HG03066 (cell line): ENCODE measurements around the gene CAMSAP2.
A peak's percentile ranks its signal among the peaks of the same experiment; 100 is the strongest.
"Not testable (repeated sequence)": the region's sequence is repeated elsewhere in the genome, so short reads cannot be mapped to it uniquely, and the experiment has no call there.

Source experiments
- ATAC-seq: cut with Tn5 transposase; IDR thresholded peaks from one replicate; pipeline ENCODE4 v1.9.1; 2021; ENCODE audit warnings: low read depth; ENCODE audit not compliant: unreplicated experiment

Gene CAMSAP2

GRCh38 chr1:200737647-200738291 lies 924 bp upstream of the CAMSAP2 start:
- ATAC-seq: no peak

GRCh38 chr1:200738949-200739651 lies 407 bp downstream of the CAMSAP2 start:
- ATAC-seq: peak; percentile 54

GRCh38 chr1:200739702-200740570 lies 1.2 kb downstream of the CAMSAP2 start:
- ATAC-seq: peak; percentile 18

GRCh38 chr1:200740571-200741208 lies 2.0 kb downstream of the CAMSAP2 start:
- no peak for ATAC-seq

DNA sequence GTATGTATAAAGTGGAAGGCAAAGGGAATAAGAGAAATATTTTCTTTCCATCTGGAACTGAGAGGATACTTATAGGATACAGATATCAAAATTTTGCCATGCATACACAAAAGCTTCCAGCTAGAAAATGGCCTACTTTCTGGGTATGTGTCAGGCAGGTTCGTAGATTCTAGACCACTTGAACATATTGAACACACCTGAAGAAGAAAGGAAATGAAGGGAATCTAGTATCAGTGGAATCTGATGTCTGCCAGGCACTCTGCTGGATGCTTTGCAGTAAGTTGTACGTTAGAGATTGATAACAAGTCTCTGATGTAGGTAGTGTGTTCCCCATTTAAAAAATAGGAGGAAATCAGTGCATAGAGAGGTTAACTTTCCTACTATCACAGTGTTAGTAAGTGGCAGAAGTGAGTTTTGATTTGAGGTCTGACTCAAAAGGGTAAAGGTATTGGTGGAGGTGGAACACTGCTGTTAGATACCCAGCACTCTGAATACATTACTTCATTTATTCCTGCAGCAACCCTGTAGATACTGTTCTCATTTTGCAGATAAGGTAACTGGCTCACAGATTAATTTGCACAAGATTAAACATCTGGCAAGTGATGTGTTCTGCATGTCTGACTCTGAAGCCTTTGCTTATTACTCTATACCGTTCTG lies 3.0 kb downstream of the CAMSAP2 start:
- no peak for ATAC-seq

- ATAC-seq: no peak
Measured at GRCh38 chr1:200744143-200744542, 5.5 kb downstream of the CAMSAP2 start.

DNA sequence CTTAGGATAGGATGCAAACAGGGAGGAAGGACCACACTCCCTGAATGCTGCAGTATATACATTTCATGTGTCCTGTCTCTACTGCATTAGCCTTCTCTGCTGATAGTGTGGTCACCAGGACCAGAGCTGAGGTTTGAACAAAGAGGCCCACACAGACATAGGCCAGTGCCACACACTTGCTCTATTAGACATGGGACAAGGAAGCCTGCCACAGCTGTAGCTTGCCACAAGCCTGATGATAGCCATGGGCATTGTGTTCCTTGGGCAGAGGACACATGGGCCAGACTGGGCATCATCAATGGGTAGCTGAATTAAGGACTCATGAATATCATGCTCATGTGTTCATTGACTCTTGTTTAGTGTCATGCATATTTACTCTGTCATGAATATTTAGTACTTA lies 10.4 kb downstream of the CAMSAP2 start:
- no peak for ATAC-seq

DNA sequence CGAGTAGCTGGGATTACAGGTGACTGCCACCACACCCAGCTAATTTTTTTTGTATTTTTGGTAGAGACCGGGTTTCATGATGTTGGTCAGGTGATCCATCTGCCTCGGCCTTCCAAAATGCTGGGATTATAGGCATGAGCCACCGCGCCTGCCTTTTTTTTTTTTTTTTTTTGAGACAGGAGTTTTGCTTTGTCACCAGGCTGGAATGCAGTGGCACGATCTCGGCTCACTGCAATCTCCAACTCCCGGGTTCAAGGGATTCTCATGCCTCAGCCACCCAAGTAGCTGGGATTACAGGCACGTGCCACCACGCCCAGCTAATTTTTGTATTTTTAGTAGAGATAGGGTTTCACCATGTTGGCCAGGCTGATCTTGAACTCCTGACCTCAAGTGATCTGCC lies 12.1 kb downstream of the CAMSAP2 start:
- not testable (repeated sequence) for ATAC-seq

GRCh38 chr1:200751717-200752116 lies 13.0 kb downstream of the CAMSAP2 start:
- peak; percentile 68 for ATAC-seq

DNA sequence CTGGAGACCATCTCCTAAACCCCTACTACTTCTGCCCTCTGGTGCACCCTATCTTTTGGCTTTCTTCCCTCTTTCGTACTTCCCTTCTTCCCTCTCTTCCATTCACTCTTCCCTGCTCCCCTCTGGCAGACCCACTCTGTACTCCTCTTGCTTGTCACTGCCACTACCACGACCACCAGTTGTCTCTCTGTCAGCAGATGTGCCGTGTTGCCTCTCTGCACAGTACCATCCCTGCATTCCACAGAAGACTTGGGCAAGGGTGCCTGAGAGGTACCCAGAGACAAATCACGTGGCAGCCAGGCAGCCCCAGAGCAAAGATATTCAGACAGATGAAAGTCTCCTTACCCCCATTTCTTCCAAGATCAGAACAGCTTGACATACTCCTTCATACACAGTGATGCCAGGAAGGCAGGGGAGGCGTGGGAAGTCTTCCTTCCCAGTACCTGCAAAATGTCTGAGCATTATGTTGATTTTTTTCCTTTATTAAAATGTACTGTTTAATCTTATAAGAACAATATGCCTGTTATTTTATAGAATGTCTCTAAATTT lies 15.0 kb downstream of the CAMSAP2 start:
- no peak for ATAC-seq

DNA sequence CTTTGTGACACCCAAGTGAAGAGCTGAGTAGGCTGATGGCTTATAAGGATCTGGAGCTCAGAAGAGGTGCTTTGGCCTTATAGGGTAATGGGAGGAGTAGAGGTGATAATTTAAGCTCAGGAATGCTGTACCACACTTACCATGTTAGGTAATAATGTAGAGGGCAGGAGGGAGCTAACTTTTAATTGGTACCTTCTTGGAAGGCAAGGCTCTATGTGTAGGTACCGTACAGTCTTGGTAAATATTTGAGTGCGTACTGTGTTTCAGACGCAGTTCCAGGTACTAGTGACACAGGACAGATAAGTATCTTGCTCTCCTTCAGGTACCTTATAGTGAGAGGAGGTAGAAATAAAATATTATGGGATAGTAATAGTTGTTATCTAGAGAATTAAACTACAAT lies 16.8 kb downstream of the CAMSAP2 start:
- ATAC-seq: no peak

DNA sequence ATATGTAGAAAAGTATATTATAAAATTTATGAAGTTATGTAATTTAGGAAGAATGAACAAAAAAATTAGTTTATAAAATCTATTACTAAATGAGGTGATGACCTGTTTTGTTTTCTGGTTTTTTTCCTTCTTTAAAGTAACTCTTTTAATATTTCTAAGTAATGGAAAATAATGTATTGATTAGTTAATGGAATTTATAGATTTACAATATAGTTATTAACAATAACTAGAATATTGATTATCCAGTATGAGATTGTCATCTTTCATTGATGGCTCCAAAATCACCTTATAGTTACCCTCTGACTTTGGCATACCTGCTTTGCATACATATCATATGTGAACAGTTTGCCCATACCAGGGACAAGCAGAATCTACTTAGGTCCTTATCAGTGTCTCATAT lies 23.4 kb downstream of the CAMSAP2 start:
- no peak for ATAC-seq

DNA sequence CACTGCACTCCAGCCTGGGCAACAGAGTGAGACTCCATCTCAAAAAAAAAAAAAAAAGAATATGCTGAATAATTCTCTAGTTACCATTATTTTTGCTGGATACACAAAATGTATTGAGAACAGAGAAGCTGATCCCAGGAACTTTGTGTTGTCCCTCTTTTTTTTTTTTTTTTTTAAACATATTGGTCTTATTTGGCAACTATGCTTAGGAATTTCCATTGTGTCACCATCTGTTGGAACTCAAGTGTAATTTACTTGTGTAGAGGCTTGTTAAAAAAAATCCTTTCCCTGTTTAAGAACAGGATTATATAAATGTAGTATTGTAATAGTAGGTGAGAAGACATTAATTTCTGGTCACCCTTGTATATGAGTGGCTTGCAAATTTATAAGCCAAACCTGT lies 28.6 kb downstream of the CAMSAP2 start:
- ATAC-seq: no peak

DNA sequence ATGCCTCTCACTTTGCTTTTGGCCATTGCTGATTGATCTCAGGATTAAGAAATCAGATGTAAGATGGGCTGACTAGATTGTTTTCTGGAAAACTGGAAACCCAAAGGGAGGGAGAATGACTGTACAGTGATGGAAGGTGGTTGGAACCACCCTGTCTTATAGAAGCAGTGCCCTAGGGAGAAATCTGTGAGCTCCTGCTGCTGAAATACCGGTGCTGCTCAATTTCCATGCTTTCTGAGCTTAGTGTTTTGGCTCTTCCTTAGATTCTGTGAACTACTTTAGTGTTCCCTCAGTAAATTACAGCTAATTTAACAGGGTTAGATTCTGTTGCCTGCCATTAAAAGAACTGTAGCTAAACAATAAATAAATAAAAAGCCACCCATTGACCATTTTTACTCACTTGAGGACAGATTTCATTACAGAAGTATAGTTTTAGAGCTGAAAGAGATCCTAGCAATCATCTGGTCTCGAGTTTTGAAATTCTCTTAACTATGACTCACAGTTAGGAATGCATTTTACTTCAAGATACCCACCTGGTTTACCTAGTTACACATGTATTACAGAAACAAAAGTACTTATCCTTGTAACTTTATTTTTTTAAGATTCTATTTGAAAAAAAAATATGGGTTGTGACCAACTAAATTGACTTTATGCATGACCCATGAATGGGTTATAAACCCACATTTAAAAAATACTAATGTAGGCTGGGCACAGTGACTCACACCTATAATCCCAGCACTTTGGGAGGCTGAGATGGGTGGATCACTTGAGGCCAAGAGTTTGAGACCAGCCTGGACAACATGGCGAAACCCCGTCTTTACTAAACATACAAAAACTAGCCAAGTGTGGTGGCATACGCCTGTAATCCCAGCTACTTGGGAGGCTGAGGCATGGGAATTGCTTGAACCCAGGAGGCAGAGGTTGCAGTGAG lies 33.2 kb downstream of the CAMSAP2 start:
- ATAC-seq: no peak

- ATAC-seq: peak; percentile 57
Measured at GRCh38 chr1:200774311-200774710, 35.6 kb downstream of the CAMSAP2 start.

DNA sequence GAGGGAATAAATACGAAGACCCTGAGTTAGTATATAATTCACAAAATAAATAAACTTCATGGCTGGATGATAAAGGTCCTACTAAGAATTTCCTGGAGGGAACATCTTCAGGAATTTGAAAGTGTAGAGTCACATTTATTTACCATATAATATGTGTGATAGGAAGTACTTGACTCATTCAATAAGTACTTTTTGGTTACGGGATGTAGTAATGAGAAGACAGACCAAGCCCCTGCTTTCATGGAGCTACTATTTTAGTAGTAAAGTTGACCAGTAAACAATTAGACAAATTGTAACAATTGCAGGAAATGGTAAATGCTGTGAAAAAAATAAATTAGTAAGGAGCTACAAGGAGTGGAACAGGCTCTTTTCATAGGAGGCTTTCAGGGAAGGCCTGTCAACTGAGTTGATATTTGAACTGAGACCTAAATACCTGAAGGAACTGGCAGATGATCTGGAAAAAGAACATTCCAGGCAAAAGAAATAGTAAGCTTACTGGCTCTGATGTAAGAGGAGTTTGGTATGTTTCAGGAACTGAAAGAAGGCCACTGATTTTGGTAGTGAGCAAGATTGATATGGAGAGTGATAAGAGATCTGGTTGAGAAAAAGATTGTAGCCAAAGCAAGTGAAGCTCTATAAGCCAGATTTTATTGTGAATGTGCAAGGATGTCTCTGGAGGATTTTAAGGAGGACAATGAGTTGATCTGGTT lies 36.2 kb downstream of the CAMSAP2 start:
- no peak for ATAC-seq

- no peak for ATAC-seq
Measured at GRCh38 chr1:200775850-200776249, 37.2 kb downstream of the CAMSAP2 start.

GRCh38 chr1:200776949-200777348 lies 38.3 kb downstream of the CAMSAP2 start:
- no peak for ATAC-seq
